DMS114 treated with DMSO at 0.1 percent for 48 hours (cell line): Measurements from ENCODE around the gene EVA1A.

Experiments used
- DNase-seq: peaks from one replicate; lab custom pipeline; 2025; ENCODE audit not compliant: unreplicated experiment; lab: John Stamatoyannopoulos, UW

The EVA1A gene

DNA sequence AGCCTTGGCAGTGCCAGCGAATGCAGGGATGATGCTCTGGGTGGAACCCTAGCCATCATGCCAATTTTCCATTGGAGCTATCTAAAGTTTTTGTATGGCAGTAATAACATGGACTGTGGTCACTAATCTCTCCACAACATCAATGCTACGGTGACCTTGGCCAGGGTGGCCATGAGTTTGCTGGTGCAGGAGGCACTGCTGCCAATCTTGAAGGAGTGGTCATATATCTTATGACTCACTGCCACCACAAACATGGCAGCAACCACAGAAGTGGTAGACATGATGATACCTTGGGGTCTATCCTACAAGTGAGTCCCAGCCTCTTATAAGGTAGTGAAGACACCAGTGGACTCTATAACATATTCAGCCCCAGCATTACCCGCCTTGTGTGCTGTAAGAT is 104.6 kb downstream of the EVA1A start:
- no peak for DNase-seq

DNA sequence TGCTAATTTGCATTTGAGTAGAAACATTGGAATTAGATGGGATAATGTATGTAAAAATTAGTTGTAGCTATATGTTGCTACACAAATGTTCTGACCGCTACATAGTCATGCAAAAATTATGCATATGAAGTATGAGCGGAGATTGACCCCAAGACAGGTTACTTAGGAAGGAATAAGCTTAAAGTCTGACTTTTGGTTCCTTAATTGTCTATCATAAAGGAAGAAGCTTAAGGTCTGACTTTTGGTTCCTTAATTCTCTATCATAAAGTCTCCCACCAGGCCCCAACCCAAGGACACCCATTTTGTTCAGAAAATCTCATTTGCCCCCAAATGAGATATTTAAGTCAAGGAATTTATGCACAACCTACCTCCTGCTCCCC is 106.5 kb downstream of the EVA1A start:
- no peak for DNase-seq

DNA sequence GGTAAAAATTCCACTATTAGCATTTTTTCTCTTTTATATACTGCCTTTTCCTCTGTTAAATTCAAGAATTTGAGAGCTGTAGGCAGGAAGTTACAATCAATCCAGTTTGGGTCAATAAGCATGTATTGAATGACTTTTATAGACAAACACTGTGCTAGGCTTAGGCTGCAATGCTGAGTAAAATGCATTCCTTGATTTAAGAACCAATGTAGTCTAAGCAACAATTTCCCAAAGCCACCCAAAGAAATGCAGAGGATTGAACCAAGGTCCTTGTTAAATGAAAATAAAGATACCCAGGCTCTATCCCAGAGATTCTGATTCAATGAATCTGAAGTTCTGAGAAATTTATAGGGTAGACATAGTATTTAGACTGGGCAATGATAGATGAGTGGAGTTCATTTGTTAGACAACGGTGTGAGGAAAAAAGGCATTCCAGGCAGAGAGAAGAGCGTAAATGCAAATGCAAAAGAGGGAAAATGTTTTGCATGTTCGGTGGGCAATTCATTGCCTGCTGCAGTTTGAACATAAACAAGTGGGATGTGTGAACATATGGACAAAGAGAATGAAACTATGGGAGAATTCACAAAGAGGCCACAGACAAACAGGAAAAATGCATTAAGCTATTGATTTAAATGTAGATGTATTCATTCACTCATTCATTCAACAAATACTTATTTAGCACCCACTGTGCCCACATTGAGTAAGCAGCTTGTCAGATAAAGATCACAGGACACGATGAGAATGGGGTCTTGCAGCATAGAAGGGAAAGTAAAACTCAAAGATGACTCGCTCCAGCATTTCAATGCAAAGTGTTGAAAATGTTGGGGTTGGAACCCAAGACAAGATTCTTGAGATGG is 107.1 kb downstream of the EVA1A start:
- DNase-seq, result no peak

DNA sequence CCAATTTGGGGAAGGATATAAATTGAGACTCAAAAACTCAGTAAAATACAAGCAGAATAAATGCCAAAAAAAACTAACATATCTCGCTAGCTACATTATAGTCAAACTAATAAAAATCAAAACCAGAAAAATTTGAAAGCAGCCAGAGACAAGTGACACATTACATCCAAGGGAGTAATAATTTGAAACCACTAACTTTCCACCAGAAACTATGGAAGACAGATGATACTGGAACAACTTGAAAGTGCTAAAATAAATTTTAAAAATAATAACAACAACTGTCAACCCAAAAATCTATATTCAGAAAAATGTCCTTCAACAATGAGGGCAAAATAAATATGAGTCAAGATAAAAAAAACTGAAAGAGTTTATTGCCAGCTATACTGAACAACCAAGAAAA is 110.7 kb downstream of the EVA1A start:
- no peak for DNase-seq

DNA sequence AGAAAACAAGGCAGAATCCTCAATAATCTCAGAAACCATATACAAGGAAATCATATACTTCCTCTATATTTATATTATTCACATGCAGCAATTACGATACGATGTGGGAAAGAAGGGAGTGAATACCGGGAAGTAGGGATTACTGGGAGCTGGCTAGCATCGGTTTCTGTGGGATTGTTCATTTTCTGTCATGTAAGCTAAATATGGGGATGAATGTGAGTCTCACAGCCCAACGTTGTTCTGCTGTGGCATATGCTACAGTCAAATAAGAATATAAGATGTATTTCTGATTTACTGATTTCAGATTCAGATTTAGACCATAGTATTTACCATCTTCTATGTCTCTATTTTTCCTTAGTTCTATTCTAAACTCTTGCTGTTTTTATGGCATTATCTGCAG is 113.6 kb downstream of the EVA1A start:
- no peak for DNase-seq
